Fibroblast of skin of right biceps (primary cell): ENCODE measurements around the gene SIRT2.

ENCODE experiments used
- DNase-seq: peaks from one replicate; pipeline ENCODE4 v3.0.0-alpha.2; 2013

The SIRT2 gene

GRCh38 chr19:38919837-38920601, 20.6 kb upstream of the SIRT2 start:
- DNase-seq: no peak

DNA sequence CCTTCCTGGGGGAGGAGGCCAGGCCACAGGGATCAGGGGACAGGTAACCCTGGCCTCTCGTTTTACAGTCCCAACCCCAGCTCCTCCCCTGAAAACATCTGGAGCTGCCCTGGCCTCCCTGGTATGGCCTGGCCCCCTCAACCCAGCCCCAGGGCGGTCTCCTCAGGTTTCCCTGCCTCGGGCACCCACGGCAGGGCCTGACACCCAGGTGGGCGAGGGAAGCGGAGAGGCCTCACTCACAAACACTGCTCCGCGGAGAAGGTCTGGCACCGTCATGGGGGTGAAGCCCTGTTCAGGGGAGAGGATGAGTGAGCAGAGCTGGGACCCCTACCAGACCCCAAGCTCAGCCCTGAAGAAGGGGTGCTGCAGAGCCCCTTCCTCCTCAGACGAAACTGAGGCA, 19.1 kb upstream of the SIRT2 start:
- DNase-seq: no peak

- DNase-seq: no peak
Measured at GRCh38 chr19:38917921-38918491, 18.6 kb upstream of the SIRT2 start.

DNA sequence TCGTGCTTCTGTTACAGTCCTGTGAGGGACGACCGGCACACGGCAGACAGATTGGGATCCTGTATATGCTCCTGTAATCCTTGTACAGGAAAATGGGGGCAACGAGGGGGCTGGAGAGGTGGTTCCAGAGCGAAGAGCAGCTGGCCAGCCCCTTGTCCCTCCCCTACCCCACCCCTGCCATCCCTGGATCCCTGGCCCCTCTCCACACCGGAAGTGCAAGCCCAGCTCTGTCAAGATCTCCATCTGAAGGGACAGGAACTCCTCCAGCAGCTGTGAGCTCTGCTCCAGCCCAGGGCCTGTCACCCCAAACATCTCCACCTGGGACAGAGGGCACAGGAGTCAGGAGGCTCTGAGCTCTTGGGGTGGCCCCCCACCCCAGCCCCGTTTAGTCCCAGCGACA, 18.1 kb upstream of the SIRT2 start:
- no peak for DNase-seq

DNA sequence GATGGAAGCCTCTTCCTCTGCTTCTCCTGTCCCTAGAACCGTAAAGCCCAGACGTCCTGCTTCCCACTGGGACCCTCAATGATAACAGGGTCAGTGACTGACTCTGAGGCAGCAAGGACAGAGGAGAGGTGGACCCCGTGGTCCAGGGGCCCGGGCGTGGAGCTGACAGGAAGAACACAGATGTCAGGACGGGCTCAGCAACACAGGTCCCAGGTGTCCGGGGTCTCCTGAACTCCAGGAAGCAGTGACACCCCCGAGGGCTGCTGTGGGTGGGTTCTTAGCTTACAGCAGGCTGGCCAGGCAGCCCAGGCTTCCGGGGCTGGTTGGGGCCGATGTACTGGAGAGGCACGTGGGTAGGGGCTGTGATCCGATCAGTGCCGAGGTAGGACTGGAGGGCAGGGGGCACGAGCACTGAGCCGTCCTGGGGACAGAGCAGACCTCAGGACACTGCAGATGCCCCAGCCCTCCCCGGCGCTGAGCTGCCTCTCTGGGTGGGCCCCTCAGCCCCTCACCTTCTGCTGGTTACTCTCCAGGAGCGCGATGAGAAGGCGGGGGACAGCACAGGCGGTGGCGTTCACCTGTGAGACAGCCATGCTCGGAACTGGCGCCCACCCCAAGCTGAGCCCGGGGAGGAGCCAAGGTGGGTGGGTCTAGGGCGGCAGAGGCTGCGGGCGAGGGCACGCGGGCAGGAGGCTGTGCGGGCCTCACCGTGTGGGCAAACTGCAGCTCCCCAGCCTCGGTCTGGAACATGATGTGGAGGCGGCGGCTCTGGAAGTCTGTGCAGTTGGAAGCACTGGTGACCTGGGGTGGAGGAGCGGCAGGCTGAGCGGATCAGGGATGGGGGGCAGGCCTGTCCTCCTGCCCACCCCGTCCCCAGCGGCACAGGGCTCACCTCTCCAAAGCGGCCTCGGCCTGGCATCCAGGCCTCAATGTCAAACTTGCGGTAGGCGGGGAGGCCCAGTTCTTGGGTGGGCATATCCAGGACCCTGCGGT, 16.2 kb upstream of the SIRT2 start:
- no peak for DNase-seq

DNA sequence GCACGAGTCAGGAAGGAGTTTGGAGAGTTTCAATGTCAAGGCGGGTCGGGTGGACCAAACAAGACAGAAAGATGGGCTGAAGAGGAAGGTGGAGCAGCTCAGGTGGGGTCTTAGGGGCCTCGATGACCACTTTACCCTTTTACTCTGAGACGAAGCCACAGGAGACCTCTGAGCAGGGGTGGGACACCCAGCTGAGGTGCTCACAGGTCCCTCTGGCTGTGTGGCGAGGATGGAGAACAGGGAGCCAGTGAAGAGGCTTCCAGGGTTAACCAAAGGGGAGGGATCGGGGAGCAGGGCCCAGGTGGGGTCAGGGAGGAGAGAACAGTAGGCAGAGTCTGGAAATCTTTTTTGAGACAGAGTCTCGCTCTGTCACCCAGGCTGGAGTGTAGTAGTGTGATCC, 14.5 kb upstream of the SIRT2 start:
- no peak for DNase-seq

DNA sequence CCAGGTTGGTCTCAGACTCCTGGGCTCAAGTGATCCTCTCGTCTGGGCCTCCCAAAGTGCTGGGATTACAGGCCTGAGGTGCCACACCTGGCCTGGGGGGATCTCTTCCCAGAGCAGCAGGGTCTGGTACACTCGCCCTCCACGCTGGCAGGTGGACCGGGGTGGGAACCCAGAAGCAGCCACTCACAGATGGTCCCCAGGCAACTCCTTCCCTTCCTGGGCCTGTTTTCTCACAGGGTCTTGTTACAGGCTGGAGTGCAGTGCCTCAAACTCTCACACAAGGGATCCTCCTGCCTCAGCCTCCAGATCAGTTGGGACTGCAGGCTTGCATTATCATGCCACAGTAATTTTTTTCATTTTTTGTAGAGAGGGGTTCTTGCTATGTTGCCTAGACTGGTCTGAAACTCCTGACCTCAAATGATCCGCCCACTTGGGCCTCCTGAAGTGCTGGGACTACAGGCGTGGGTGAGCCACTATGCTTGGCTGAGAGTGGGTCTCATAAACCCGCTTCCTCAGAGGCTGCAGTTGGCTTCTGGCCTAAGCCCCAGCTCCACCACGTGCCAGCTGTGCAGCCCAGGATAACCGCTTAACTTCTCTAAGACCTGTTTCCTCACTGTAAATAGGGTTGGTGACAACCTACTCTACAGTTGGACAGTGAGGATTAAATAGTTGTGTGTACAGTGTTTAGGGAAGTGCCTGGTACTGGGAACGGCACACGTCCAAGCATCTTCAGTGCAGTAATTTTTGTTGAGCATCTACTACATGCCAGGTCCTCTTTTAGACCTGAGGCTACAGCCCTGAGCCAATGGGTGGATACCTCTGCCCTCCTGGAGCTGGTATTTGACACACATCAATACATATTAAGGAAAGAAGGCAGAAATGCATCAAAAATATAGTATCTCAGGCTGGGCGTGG, 13.4 kb upstream of the SIRT2 start:
- DNase-seq: no peak

DNA sequence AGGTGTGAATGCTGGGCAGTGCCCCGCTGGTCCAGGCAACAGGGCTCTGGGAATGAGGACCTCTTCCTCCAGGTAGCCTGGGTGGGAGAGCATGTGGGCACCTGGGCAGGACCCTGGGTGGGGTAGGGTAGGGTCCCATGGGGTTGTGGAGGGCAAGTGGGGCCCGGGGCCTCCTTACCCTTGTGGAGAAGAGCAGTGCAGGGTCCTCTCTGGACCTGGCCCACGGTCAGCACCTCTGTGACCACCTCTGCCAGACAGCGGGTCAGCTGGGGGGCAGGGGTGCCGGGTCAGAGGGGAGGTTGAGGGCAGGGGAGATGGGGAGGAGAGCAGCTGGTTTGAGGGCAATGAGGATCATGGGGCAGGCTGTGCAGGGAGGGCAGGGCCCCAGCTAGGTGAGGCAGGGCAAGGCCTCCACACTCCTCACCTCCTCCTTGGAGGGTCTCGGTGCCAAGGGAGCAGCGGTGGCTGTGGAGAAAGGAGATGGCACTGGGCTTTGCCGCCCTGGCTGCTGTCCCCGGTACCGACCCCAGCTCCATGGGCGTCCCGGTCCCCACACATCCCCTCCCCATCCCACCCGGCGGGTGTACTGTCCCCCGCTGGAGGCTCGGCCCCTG, 12.1 kb upstream of the SIRT2 start:
- no peak for DNase-seq

- no peak for DNase-seq
Measured at GRCh38 chr19:38910488-38910887, 11.1 kb upstream of the SIRT2 start.

DNA sequence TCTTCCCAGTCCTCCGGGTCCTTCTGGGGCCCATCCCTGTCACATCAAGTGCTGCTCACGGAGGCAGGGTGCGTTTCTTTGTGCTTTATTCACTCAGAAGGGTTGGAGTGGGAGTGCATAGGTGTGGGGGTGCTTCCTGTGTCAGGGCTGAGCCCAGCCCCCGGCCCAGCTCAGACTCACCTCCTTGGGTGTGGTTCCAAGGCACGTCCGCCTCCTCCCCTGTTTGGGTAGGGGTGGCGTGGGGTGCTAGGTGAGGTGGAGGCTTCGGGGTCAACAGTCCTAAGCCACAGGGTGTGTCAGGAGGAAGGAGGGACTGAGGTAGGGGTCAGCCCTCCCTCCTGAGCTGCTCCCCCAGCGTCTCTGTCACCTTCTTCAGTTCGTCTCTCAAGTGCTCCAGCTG, 9.5 kb upstream of the SIRT2 start:
- no peak for DNase-seq

- DNase-seq: no peak
Measured at GRCh38 chr19:38907670-38908069, 8.3 kb upstream of the SIRT2 start.

- no peak for DNase-seq
Measured at GRCh38 chr19:38907227-38907626, 7.8 kb upstream of the SIRT2 start.

- DNase-seq: no peak
Measured at GRCh38 chr19:38905620-38906019, 6.2 kb upstream of the SIRT2 start.

- DNase-seq: no peak
Measured at GRCh38 chr19:38904581-38905539, 5.4 kb upstream of the SIRT2 start.

GRCh38 chr19:38901683-38902082, 2.3 kb upstream of the SIRT2 start:
- DNase-seq: no peak

DNA sequence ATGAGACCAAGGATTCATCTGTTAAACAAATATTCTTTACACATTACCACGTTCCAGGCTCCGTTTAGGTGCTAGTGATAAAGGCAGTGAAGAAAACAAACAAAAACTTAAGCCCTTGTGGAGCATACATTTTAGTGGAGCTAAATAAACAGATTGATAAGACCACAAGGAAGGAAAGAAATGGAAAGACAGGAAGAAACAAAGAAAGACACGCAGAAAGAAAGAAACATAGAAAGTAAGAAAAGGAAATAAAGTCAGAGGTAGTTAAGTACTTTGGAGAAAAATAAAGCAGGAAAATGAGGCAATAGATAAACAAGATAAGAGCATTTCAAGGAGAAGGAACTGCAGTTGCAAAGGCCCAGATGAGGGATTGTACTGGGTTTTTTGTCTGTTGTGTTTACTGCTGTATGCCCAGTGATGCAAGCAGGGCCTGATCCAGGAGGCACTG, 1.3 kb upstream of the SIRT2 start:
- no peak for DNase-seq

GRCh38 chr19:38900202-38900629, 798 bp upstream of the SIRT2 start:
- DNase-seq: no peak

- no peak for DNase-seq
Measured at GRCh38 chr19:38898788-38899446, 501 bp downstream of the SIRT2 start.

DNA sequence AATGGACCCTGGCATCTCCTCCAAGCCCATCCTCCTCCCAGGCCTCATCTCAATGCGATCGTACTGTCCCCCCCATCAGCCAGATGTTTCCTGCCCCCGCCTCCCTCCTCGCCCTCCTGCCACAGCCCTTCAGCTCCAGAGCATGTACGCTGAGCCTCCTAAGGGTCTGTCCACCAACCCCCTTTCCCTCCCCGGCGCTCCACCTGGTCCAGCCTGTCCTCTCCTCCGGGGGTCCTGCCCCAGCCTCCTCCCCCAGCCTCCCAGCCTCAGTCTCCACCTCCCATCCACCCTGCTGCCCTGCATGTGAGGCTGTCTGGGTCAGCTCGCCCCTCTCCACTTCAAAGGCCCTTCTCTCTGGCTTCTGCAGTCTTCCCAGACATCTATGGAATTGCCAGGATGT, 4.5 kb downstream of the SIRT2 start:
- no peak for DNase-seq

DNA sequence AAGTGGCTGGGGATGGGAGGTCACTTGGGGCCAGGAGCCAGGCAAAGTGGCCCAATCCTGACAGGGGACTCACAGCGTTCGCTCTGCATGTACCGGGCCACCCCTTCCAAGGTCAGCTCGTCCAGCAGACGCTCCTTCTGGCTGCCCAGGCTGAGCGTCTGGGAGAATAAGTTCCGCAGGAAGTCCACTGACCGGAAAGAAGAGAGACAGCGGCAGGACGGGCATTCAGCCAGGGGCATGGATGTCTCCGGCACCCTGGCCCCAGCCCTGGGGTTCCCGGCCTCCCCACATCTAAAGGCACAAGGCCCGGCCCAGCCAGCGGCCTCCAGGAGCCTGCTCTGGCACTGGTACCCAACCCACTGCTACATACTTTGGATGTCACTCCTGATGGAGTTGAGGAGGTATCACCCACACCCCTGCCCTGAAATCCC, 6.1 kb downstream of the SIRT2 start:
- DNase-seq: no peak
